ENCODE data around the gene TP53AIP1.

Gene TP53AIP1

GRCh38 chr11:128942817-128943427 is at the start of gene TP53AIP1:
Gene TP53AIP1, minus strand, starts transcription at chr11:128942871. Its CDS starts 5,053 bp downstream, at chr11:128937818.
- no peak for DNase-seq (ENCODE audit: low read depth)
- TF ChIP-seq CTCF (IDR thresholded peaks at IDR 0.05; ENCODE audit: control insufficient read depth, extremely low read depth, insufficient read depth): no peak
- no peak within 1 kb of the TSS for H3K4me3 ChIP-seq (ENCODE audit: low read depth, low read length)

GRCh38 chr11:128988242-128988970 is 45.7 kb upstream of the TP53AIP1 start:
- peak; percentile 18 for DNase-seq (ENCODE audit: low read depth)
- TF ChIP-seq CTCF (IDR thresholded peaks at IDR 0.05; ENCODE audit: control insufficient read depth, extremely low read depth, insufficient read depth): no peak
- no peak overlapping the region for H3K4me3 ChIP-seq (ENCODE audit: low read depth, low read length)

- no peak overlapping the region for H3K4me3 ChIP-seq (ENCODE audit: low read depth, low read length)
- no peak for DNase-seq (ENCODE audit: low read depth)
Observed at GRCh38 chr11:128985880-128986279, 43.2 kb upstream of the TP53AIP1 start.

GRCh38 chr11:128983023-128983422 is 40.4 kb upstream of the TP53AIP1 start:
- no peak overlapping the region for H3K4me3 ChIP-seq (ENCODE audit: low read depth, low read length)
- no peak for TF ChIP-seq CTCF (IDR thresholded peaks at IDR 0.05; ENCODE audit: control insufficient read depth, extremely low read depth, insufficient read depth)
- no peak for DNase-seq (ENCODE audit: low read depth)

More at GRCh38 chr11:128985880-128986279, 43.2 kb upstream of the TP53AIP1 start:
- TF ChIP-seq CTCF (IDR thresholded peaks at IDR 0.05; ENCODE audit: control insufficient read depth, extremely low read depth, insufficient read depth): no peak

GRCh38 chr11:128981254-128981653 is 38.6 kb upstream of the TP53AIP1 start:
- no peak for TF ChIP-seq CTCF (IDR thresholded peaks at IDR 0.05; ENCODE audit: control insufficient read depth, extremely low read depth, insufficient read depth)
- no peak overlapping the region for H3K4me3 ChIP-seq (ENCODE audit: low read depth, low read length)
- DNase-seq (ENCODE audit: low read depth): no peak

- no peak for TF ChIP-seq CTCF (IDR thresholded peaks at IDR 0.05; ENCODE audit: control insufficient read depth, extremely low read depth, insufficient read depth)
- no peak for DNase-seq (ENCODE audit: low read depth)
- H3K4me3 ChIP-seq (ENCODE audit: low read depth, low read length): no peak overlapping the region
Observed at GRCh38 chr11:128970598-128971190, 28.0 kb upstream of the TP53AIP1 start.
